ENCODE data around the gene DPEP2NB. TPM values are rescaled to one million over a fixed set of nuclear protein-coding genes. Genes with fewer than 3 reads are reported as not detected.

The DPEP2NB gene
- total RNA-seq, 1 experiment from 2014 or later, result not detected

- Mint-ChIP-seq H3K27me3 (ENCODE audit: unreplicated experiment) (peaks cover 8% of the 10 kb centered on the region), H3K4me3 (ENCODE audit: low read depth, unreplicated experiment) (no peak overlapping the region), H3K36me3 (ENCODE audit: insufficient read depth, unreplicated experiment) (peaks cover 36% of the 10 kb centered on the region), H3K4me1 (ENCODE audit: low read depth, unreplicated experiment) (peaks cover 23% of the 10 kb centered on the region), H3K9me3 (ENCODE audit: low read depth, unreplicated experiment) (no peaks in the 10 kb centered on the region), H3K27ac (ENCODE audit: unreplicated experiment) (no peak overlapping the region)
- CTCF ChIA-PET, result interaction anchor here (0.7 kb wide), 1 partner anchor 52 kb away, joined by 3 read pairs; the partner anchor contains the start of genes DDX28 and DUS2
- intact Hi-C loops (cut with micrococcal nuclease; ENCODE audit: unreplicated experiment), result no loop called here
- DNase-seq, result no peak
- no TSS peak for BruUV-seq (replicated peaks)
- no peak for TF ChIP-seq CTCF (IDR thresholded peaks at IDR 0.05; ENCODE audit: unreplicated experiment)
These were observed 44.6 kb downstream of the DPEP2NB start for GRCh38 chr16:67971111-67971510.

- Mint-ChIP-seq H3K4me3 (ENCODE audit: low read depth, unreplicated experiment) (peak overlapping the region; percentile 85), H3K9me3 (ENCODE audit: low read depth, unreplicated experiment) (no peaks in the 10 kb centered on the region), H3K27me3 (ENCODE audit: unreplicated experiment) (no peaks in the 10 kb centered on the region), H3K4me1 (ENCODE audit: low read depth, unreplicated experiment) (peaks cover 23% of the 10 kb centered on the region), H3K27ac (ENCODE audit: unreplicated experiment) (peak overlapping the region; percentile 69), H3K36me3 (ENCODE audit: insufficient read depth, unreplicated experiment) (peaks cover 36% of the 10 kb centered on the region)
- intact Hi-C loops (cut with micrococcal nuclease; ENCODE audit: unreplicated experiment), result no loop called here
- TF ChIP-seq CTCF (IDR thresholded peaks at IDR 0.05; ENCODE audit: unreplicated experiment), result no peak
- no peak for DNase-seq
- no TSS peak for BruUV-seq (replicated peaks)
- CTCF ChIA-PET, result interaction anchor here (0.6 kb wide), 2 partner anchors 12 to 30 kb away, joined by 3 to 7 read pairs; no protein-coding TSS in a partner anchor
These were observed 46.3 kb downstream of the DPEP2NB start for GRCh38 chr16:67969254-67970039.

- intact Hi-C loops (cut with micrococcal nuclease; ENCODE audit: unreplicated experiment), result no loop called here
- BruUV-seq (replicated peaks), result no TSS peak
- H3K27ac Mint-ChIP-seq (ENCODE audit: unreplicated experiment), result peak within 1 kb of the TSS; percentile 69
- DNase-seq, result peak; percentile 90
- no peak for TF ChIP-seq CTCF (IDR thresholded peaks at IDR 0.05; ENCODE audit: unreplicated experiment)
- H3K36me3 Mint-ChIP-seq (ENCODE audit: insufficient read depth, unreplicated experiment), result peaks cover 36% of the 10 kb centered on the region
- no peaks in the 10 kb centered on the region for H3K27me3 Mint-ChIP-seq (ENCODE audit: unreplicated experiment)
- CTCF ChIA-PET, result interaction anchor here (0.6 kb wide), 1 partner anchor 11 kb away, joined by 3 read pairs; no protein-coding TSS in a partner anchor
- H3K9me3 Mint-ChIP-seq (ENCODE audit: low read depth, unreplicated experiment), result no peaks in the 10 kb centered on the region
- H3K4me1 Mint-ChIP-seq (ENCODE audit: low read depth, unreplicated experiment), result peaks cover 23% of the 10 kb centered on the region
- H3K4me3 Mint-ChIP-seq (ENCODE audit: low read depth, unreplicated experiment), result peak within 1 kb of the TSS; percentile 85
These were observed 47.1 kb downstream of the DPEP2NB start, which contains the start of gene SLC12A4 for GRCh38 chr16:67968400-67969253. TSS of gene SLC12A4 (minus strand) at chr16:67968637. CDS start at chr16:67968553, 84 bp downstream.

GRCh38 chr16:67967958-67968399 lies 47.7 kb downstream of the DPEP2NB start:
- CTCF ChIA-PET, result no interaction called here
- peak overlapping the region; percentile 85 for H3K4me3 Mint-ChIP-seq (ENCODE audit: low read depth, unreplicated experiment)
- H3K27me3 Mint-ChIP-seq (ENCODE audit: unreplicated experiment), result no peaks in the 10 kb centered on the region
- peak overlapping the region; percentile 45 for H3K27ac Mint-ChIP-seq (ENCODE audit: unreplicated experiment)
- intact Hi-C loops (cut with micrococcal nuclease; ENCODE audit: unreplicated experiment), result no loop called here
- H3K9me3 Mint-ChIP-seq (ENCODE audit: low read depth, unreplicated experiment), result no peaks in the 10 kb centered on the region
- peaks cover 23% of the 10 kb centered on the region for H3K4me1 Mint-ChIP-seq (ENCODE audit: low read depth, unreplicated experiment)
- DNase-seq, result peak; percentile 40
- peaks cover 36% of the 10 kb centered on the region for H3K36me3 Mint-ChIP-seq (ENCODE audit: insufficient read depth, unreplicated experiment)
- BruUV-seq (replicated peaks), result no TSS peak
- TF ChIP-seq CTCF (IDR thresholded peaks at IDR 0.05; ENCODE audit: unreplicated experiment), result no peak

Measured in Calu3 (cell line).